K562 (cell line): ENCODE data around the gene MSANTD1. TPM values are rescaled to one million over a fixed set of nuclear protein-coding genes. Genes with fewer than 3 reads are reported as not detected.

Experiments used
- ATAC-seq: fragments of 200-7000 bp; cut with Tn5 transposase; 3 replicates; pipeline ENCODE4 v1.9.1; 2020; ENCODE audit warnings: moderate library complexity
- BruUV-seq: library from RNA; stranded (reverse); fragments of 400-500 nt; replicated peaks from 2 replicates; lab custom pipeline; 2021; lab: Mats Ljungman, UMichigan
- CTCF ChIA-PET: fragments of 300-600 bp; formaldehyde crosslinking; extraction: SDS; loops from one replicate; lab custom pipeline; 2021; ENCODE audit warnings: low intra/inter-chr PET ratio; lab: Yijun Ruan, JAX
- POLR2A ChIA-PET: fragments of 300-600, 350-650 bp; sonication (Branson Sonifier 250); formaldehyde crosslinking; extraction: SDS; loops from one replicate; lab custom pipeline; 2021; ENCODE audit warnings: antibody characterized with exemption, inconsistent platforms; lab: Yijun Ruan, JAX
- DNase-seq, 4 experiments: peaks; one replicate each; pipeline versions ENCODE4 v3.0.0 to v3.0.0-alpha.2; 2011 to 2018; ENCODE audit warnings: low spot score in 3 of 4, mixed read lengths in 3 of 4; ENCODE audit errors: extremely low read depth in 1 of 4
- FAIRE-seq: peaks from 2 replicates; lab custom pipeline; 2011; peaks lifted over from hg19 to GRCh38; lab: Jason Lieb, UNC
- H2AFZ ChIP-seq: 2 replicates; pipeline ENCODE4 v1.6.0; 2011; ENCODE audit warnings: low read depth, low read length, control low read depth, inconsistent platforms
- H3K27ac ChIP-seq: fragments of 200-600 bp; 3 replicates; pipeline ENCODE4 v1.8.0; 2011; ENCODE audit warnings: low read depth, mild to moderate bottlenecking, control low read depth, inconsistent platforms, low read length, moderate library complexity, mixed read lengths; ENCODE audit errors: extremely low read depth
- H3K27me3 ChIP-seq, 2 experiments: fragments of 300-600 bp in 1 of 2; 2 replicates in 1 of 2; 3 replicates in 1 of 2; pipeline versions ENCODE4 v1.6.0 to v1.8.0; 2011; ENCODE audit warnings: inconsistent platforms in 2 of 2, low read length in 2 of 2, mild to moderate bottlenecking in 1 of 2, mixed read lengths in 1 of 2, moderate library complexity in 1 of 2; ENCODE audit not compliant: control insufficient read depth in 2 of 2, insufficient read depth in 2 of 2
- H3K36me3 ChIP-seq: fragments of 300-600 bp; 3 replicates; pipeline ENCODE4 v1.8.0; 2011; ENCODE audit warnings: mild to moderate bottlenecking, low read length, inconsistent platforms; ENCODE audit not compliant: control insufficient read depth, insufficient read depth
- H3K4me1 ChIP-seq, 2 experiments: fragments of 200-600 bp in 1 of 2; replicated peaks in 1 of 2; 2 replicates in 1 of 2; 3 replicates in 1 of 2; pipeline versions ENCODE4 v1.5.1 to v1.8.0; 2011; ENCODE audit warnings: inconsistent platforms in 2 of 2, low read length in 2 of 2, mild to moderate bottlenecking in 1 of 2, mixed read lengths in 1 of 2, moderate library complexity in 1 of 2; ENCODE audit not compliant: control insufficient read depth in 2 of 2, insufficient read depth in 2 of 2
- H3K4me2 ChIP-seq: 2 replicates; pipeline ENCODE4 v1.6.1; 2011; ENCODE audit warnings: low read length, control low read depth, inconsistent platforms, mixed read lengths; ENCODE audit not compliant: insufficient read depth
- H3K4me3 ChIP-seq: fragments of 200-600 bp; sonication (generic), shearing (Covaris generic); 2 replicates; pipeline ENCODE4 v1.5.1; 2016; ENCODE audit warnings: control low read depth, inconsistent platforms
- H3K79me2 ChIP-seq: fragments of 200-600 bp; 3 replicates; pipeline ENCODE4 v1.8.0; 2011; ENCODE audit warnings: low read length, inconsistent platforms; ENCODE audit not compliant: control insufficient read depth, insufficient read depth
- H3K9ac ChIP-seq, 2 experiments: 2 replicates each; pipeline versions ENCODE4 v1.6.0 to v1.6.1; 2011; ENCODE audit warnings: low read depth in 2 of 2, low read length in 2 of 2, control low read depth in 1 of 2, inconsistent platforms in 1 of 2, mild to moderate bottlenecking in 1 of 2, mixed read lengths in 1 of 2; ENCODE audit not compliant: insufficient read depth in 1 of 2
- H3K9me1 ChIP-seq: one replicate; pipeline ENCODE4 v1.6.0; 2011; ENCODE audit warnings: inconsistent platforms, mild to moderate bottlenecking, low read length, moderate library complexity; ENCODE audit not compliant: control insufficient read depth, insufficient read depth
- H3K9me3 ChIP-seq: replicated peaks from 2 replicates; pipeline ENCODE4 v1.5.1; 2011; ENCODE audit warnings: low read depth, low read length, inconsistent platforms; ENCODE audit not compliant: control insufficient read depth, insufficient read depth
- H4K20me1 ChIP-seq: replicated peaks from 2 replicates; pipeline ENCODE4 v1.6.1; 2011; ENCODE audit warnings: low read length, inconsistent platforms, mixed read lengths; ENCODE audit not compliant: control insufficient read depth, insufficient read depth
- EHMT2 ChIP-seq: fragments of 450-650 bp; IDR thresholded peaks from 2 replicates; pipeline ENCODE4 v1.6.1; 2018; ENCODE audit warnings: antibody characterized with exemption
- FOS ChIP-seq: IDR thresholded peaks from 3 replicates; pipeline ENCODE4 v1.6.1; 2011; ENCODE audit not compliant: insufficient read length; ENCODE audit errors: extremely low read depth
- FOSL1 ChIP-seq: fragments of 200-800 bp; sonication (Bioruptor generic); conservative IDR thresholded peaks from 2 replicates; pipeline ENCODE4 v1.6.1; 2016; ENCODE audit warnings: missing genetic modification characterization, missing compliant biosample characterization
- NR3C1 ChIP-seq: sonication (generic); formaldehyde crosslinking; IDR thresholded peaks from 2 replicates; pipeline ENCODE4 v1.8.1; 2022; ENCODE audit warnings: missing genetic modification reagents
- TAF15 ChIP-seq: fragments of 200-400 bp; formaldehyde crosslinking; IDR thresholded peaks from 2 replicates; pipeline ENCODE4 v1.6.1; 2017; ENCODE audit warnings: mild to moderate bottlenecking, low read depth, low read length, moderate library complexity
- TGIF2 ChIP-seq: sonication (generic); formaldehyde crosslinking; IDR thresholded peaks from 2 replicates; pipeline ENCODE4 v1.8.1; 2022; ENCODE audit warnings: mild to moderate bottlenecking, missing genetic modification reagents, moderate library complexity
- TOE1 ChIP-seq, 2 experiments: fragments of 450-650 bp in 1 of 2; sonication (generic) in 1 of 2; formaldehyde crosslinking in 1 of 2; IDR thresholded peaks; 2 replicates each; pipeline versions ENCODE4 v1.7.1 to v1.8.0; 2016 to 2022; ENCODE audit warnings: borderline replicate concordance in 2 of 2, mild to moderate bottlenecking in 2 of 2, antibody characterized with exemption in 1 of 2, inconsistent platforms in 1 of 2, low read depth in 1 of 2, missing genetic modification reagents in 1 of 2, moderate library complexity in 1 of 2
- ZKSCAN8 ChIP-seq: fragments of 200-800 bp; sonication (Bioruptor generic); IDR thresholded peaks from 2 replicates; pipeline ENCODE4 v1.6.1; 2016; ENCODE audit warnings: missing genetic modification characterization, missing compliant biosample characterization
- ZNF232 ChIP-seq: sonication (generic); formaldehyde crosslinking; IDR thresholded peaks from 2 replicates; pipeline ENCODE4 v1.8.0; 2022; ENCODE audit warnings: mild to moderate bottlenecking, missing genetic modification reagents
- WGBS: fragments of 100-300 bp; shearing (Covaris generic); methylation state at CpG from one replicate; pipeline ENCODE4 v1.1.6; 2016; ENCODE audit warnings: low coverage, mixed read lengths; ENCODE audit not compliant: insufficient coverage; ENCODE audit errors: missing lambda C conversion rate; 5-methylcytosine and 5-hydroxymethylcytosine counted together
- in situ Hi-C: fragments of 300-500 bp; cut with MboI; formaldehyde crosslinking; loops from 4 replicates; pipeline ENCODE4 v1.15.0; 2018; ENCODE audit warnings: inconsistent platforms, mixed read lengths
- intact Hi-C: fragments of 100-400 bp; cut with micrococcal nuclease; formaldehyde crosslinking; loops from 2 replicates; pipeline ENCODE4 v1.14.2; 2022
- polyA plus RNA-seq, 8 experiments: library from polyadenylated mRNA; depleted of rRNA in 4 of 8; stranded (reverse) in 5 of 8; unstranded in 3 of 8; fragments of >200 nt; fragmentation: Nextera tagmentation in 2 of 8; fragmentation: Illumina TruSeq in 1 of 8; extraction: Ambion mirVana in 2 of 8; extraction: Trizol in 1 of 8; gene quantifications; 2 replicates each; pipeline versions ENCODE4 v1.2.1 to v1.2.3, GENCODE V29; 2011 to 2014; ENCODE audit warnings: inconsistent platforms in 1 of 8, missing spikeins in 1 of 8
- total RNA-seq, 7 experiments: library from RNA; depleted of rRNA in 6 of 7; stranded (reverse); fragments of >200 nt in 6 of 7; fragmentation: Illumina TruSeq in 2 of 7; extraction: Trizol in 2 of 7; gene quantifications; 2 replicates each; pipeline versions ENCODE4 v1.2.1 to v1.2.3, GENCODE V29; 2011 to 2021; ENCODE audit warnings: low replicate concordance in 1 of 7
- TF ChIP-seq, protein P1 (sequence below): fragments of 450-650 bp; formaldehyde crosslinking; IDR thresholded peaks from 2 replicates; pipeline ENCODE4 v1.4.0; 2020; ENCODE audit warnings: mild to moderate bottlenecking, moderate library complexity
- TF ChIP-seq, protein P2 (sequence below): sonication (generic); formaldehyde crosslinking; IDR thresholded peaks from 2 replicates; pipeline ENCODE4 v1.8.0; 2022; ENCODE audit warnings: missing genetic modification reagents, mild to moderate bottlenecking, moderate library complexity, borderline replicate concordance

MSANTD1 gene
- total and polyA plus RNA-seq, 9 of the 15 experiments (the other 6 are each of a cell fraction or from before 2014, with no cell fraction given), result 0.04 to 0.09 (median 0.07) TPM; not detected in 6

DNA sequence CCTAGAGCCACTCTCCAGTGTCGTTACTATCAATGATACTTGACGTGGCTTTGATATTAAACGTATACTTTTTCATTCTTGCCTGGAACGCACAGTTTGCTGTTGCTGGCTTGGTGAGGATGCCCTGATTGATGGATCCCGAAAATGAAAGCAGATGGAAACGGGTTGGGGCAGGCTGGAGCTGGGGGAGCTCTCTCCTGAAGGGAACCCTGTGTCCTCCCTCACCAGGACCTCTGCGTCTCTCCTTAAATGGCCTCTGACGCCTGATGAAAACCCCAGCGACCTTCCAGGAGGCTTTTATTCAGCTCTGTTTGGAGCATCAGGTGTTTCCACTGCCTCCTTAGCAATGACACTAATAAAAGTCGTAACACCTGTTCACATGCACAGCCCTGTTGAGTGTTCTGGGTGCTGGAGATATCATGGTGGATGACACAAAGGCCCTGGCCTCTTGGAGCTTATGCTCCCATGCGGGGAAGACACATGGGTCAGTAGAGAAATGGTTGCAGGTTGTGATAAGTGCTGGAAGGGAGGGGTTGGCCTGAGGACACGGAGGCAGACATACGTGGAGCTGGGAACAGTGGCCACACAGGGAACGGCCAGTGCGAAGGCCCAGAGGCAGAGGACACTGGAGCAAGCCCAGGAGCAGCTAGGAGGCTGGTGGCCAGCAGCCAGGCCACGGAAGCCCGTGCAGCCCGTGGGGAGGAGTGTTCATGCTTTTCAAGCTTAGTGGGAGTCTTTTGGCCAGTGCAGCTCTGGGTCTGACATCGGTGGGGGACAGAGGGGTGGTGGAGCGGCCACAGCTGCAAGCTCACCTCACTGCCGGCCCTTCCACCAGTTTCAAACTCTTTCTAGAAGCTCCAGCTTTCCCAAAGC lies 7.5 kb downstream of the MSANTD1 start:
- BruUV-seq, result no TSS peak
- WGBS, result 4% methylated on average over 21 of the region's 21 CpGs
- ATAC-seq (no peak; the same call in 2 of the 3 replicates), FAIRE-seq (no peak), DNase-seq (no peak)
- in situ Hi-C loops, result no loop called here
- H3K4me3 ChIP-seq, result no peak overlapping the region
- H3K9me1 ChIP-seq, result no peaks in the 10 kb centered on the region
- H3K27ac ChIP-seq, result no peak overlapping the region
- POLR2A ChIA-PET, result interaction anchor here (0.7 to 1.2 kb wide), 3 partner anchors 8 to 33 kb away, joined by 3 read pairs; partner anchors contain the start of gene MSANTD1
- H3K27me3 ChIP-seq, result peaks cover 30 to 75% of the 10 kb centered on the region in 2 experiments
- no peaks in the 10 kb centered on the region for H3K36me3 ChIP-seq
- no peaks in the 10 kb centered on the region for H3K79me2 ChIP-seq
- TF ChIP-seq FOSL1 (tag) (no peak), EHMT2 (no peak), FOS (no peak), TAF15 (no peak), ZNF232 (CRISPR knock-in tag) (no peak), TOE1 (IDR thresholded peaks at IDR 0.05; ENCODE audit: borderline replicate concordance) (no peak), TOE1 (CRISPR knock-in tag; IDR thresholded peaks at IDR 0.05; ENCODE audit: borderline replicate concordance, low read depth) (no peak), TGIF2 (CRISPR knock-in tag) (no peak), ZKSCAN8 (CRISPR knock-in tag) (no peak), NR3C1 (CRISPR knock-in tag) (no peak)
- TF ChIP-seq, protein P1, sequence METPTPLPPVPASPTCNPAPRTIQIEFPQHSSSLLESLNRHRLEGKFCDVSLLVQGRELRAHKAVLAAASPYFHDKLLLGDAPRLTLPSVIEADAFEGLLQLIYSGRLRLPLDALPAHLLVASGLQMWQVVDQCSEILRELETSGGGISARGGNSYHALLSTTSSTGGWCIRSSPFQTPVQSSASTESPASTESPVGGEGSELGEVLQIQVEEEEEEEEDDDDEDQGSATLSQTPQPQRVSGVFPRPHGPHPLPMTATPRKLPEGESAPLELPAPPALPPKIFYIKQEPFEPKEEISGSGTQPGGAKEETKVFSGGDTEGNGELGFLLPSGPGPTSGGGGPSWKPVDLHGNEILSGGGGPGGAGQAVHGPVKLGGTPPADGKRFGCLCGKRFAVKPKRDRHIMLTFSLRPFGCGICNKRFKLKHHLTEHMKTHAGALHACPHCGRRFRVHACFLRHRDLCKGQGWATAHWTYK (CRISPR knock-in tag), result no peak
- TF ChIP-seq, protein P2, sequence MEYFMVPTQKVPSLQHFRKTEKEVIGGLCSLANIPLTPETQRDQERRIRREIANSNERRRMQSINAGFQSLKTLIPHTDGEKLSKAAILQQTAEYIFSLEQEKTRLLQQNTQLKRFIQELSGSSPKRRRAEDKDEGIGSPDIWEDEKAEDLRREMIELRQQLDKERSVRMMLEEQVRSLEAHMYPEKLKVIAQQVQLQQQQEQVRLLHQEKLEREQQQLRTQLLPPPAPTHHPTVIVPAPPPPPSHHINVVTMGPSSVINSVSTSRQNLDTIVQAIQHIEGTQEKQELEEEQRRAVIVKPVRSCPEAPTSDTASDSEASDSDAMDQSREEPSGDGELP (CRISPR knock-in tag), result no peak
- no peak overlapping the region for H3K4me2 ChIP-seq
- H3K9me3 ChIP-seq, result no peaks in the 10 kb centered on the region
- peaks cover 8% of the 10 kb centered on the region; the same call in 1 of the 2 replicates for H4K20me1 ChIP-seq
- H3K9ac ChIP-seq, result no peak overlapping the region
- intact Hi-C loops, result no loop called here
- H3K4me1 ChIP-seq, result peaks cover 0 to 26% of the 10 kb centered on the region in 2 experiments; a peak in 2 of 5 replicates
- no peak overlapping the region for H2AFZ ChIP-seq
- CTCF ChIA-PET, result no interaction called here
